IMR-90 (cell line): ENCODE results near the gene POLRMT. TPM values are rescaled to one million over a fixed set of nuclear protein-coding genes. Genes with fewer than 3 reads are reported as not detected.

Source experiments
- ATAC-seq: fragments of 200-7000 bp; cut with Tn5 transposase; 2 replicates; pipeline ENCODE4 v1.9.1; 2020; ENCODE audit warnings: low read depth, mild to moderate bottlenecking, moderate library complexity
- BruUV-seq: library from RNA; stranded (reverse); fragments of 400-500 nt; replicated peaks from 2 replicates; lab custom pipeline; 2021; lab: Mats Ljungman, UMichigan
- CTCF ChIA-PET: fragments of 300-600 bp; formaldehyde crosslinking; extraction: SDS; loops from one replicate; lab custom pipeline; 2021; ENCODE audit warnings: antibody characterized with exemption; lab: Yijun Ruan, JAX
- POLR2A ChIA-PET: fragments of 300-600 bp; sonication (Branson Sonifier 250); formaldehyde crosslinking; loops from one replicate; lab custom pipeline; 2022; ENCODE audit warnings: antibody characterized with exemption; ENCODE audit not compliant: unreplicated experiment; lab: Charles Lee
- DNase-seq: peaks from one replicate; pipeline ENCODE4 v3.0.0; 2013
- H2AFZ ChIP-seq: replicated peaks from 2 replicates; pipeline ENCODE3; 2013; ENCODE audit warnings: low read length, mild to moderate bottlenecking; ENCODE audit not compliant: poor library complexity
- H2AK5ac ChIP-seq: 2 replicates; pipeline ENCODE4 v1.6.1; 2013; ENCODE audit warnings: low read depth, low read length, inconsistent platforms
- H2AK9ac ChIP-seq: replicated peaks from 2 replicates; pipeline ENCODE3; 2013; ENCODE audit warnings: mild to moderate bottlenecking, low read depth, low read length, moderate library complexity; ENCODE audit not compliant: poor library complexity
- H2BK120ac ChIP-seq: 2 replicates; pipeline ENCODE4 v1.6.1; 2013; ENCODE audit warnings: low read depth, low read length, inconsistent platforms
- H2BK15ac ChIP-seq: 3 replicates; pipeline ENCODE4 v1.6.1; 2013; ENCODE audit warnings: low read depth, low read length, inconsistent platforms
- H2BK20ac ChIP-seq: 2 replicates; pipeline ENCODE4 v1.6.1; 2013; ENCODE audit warnings: low read depth, mild to moderate bottlenecking, inconsistent platforms, low read length, moderate library complexity
- H2BK5ac ChIP-seq: 2 replicates; pipeline ENCODE4 v1.6.1; 2013; ENCODE audit warnings: mild to moderate bottlenecking, low read depth, low read length, inconsistent platforms; ENCODE audit not compliant: poor library complexity, severe bottlenecking
- H3K14ac ChIP-seq: replicated peaks from 2 replicates; pipeline ENCODE4 v1.6.1; 2013; ENCODE audit warnings: low read depth, low read length, inconsistent platforms
- H3K18ac ChIP-seq: 2 replicates; pipeline ENCODE4 v1.6.1; 2013; ENCODE audit warnings: low read depth, low read length, control low read depth
- H3K23ac ChIP-seq: 2 replicates; pipeline ENCODE4 v1.6.1; 2013; ENCODE audit warnings: low read depth, low read length, inconsistent platforms
- H3K27ac ChIP-seq: 2 replicates; pipeline ENCODE4 v1.5.1; 2013; ENCODE audit warnings: mild to moderate bottlenecking, control low read depth, low read length; ENCODE audit not compliant: insufficient read depth
- H3K27me3 ChIP-seq: 2 replicates; pipeline ENCODE4 v1.6.1; 2013; ENCODE audit warnings: low read length; ENCODE audit not compliant: control insufficient read depth, insufficient read depth
- H3K36me3 ChIP-seq: 2 replicates; pipeline ENCODE4 v1.6.1; 2013; ENCODE audit warnings: low read length, mixed read lengths; ENCODE audit not compliant: control insufficient read depth, insufficient read depth
- H3K4ac ChIP-seq: 2 replicates; pipeline ENCODE4 v1.6.1; 2013; ENCODE audit warnings: low read depth, low read length, inconsistent platforms
- H3K4me1 ChIP-seq: 2 replicates; pipeline ENCODE4 v1.6.1; 2013; ENCODE audit warnings: low read length, mixed read lengths; ENCODE audit not compliant: control insufficient read depth, insufficient read depth
- H3K4me2 ChIP-seq: 2 replicates; pipeline ENCODE4 v1.6.1; 2013; ENCODE audit warnings: low read depth, mild to moderate bottlenecking, control low read depth, low read length, moderate library complexity
- H3K4me3 ChIP-seq: 2 replicates; pipeline ENCODE4 v1.5.1; 2013; ENCODE audit warnings: low read depth, mild to moderate bottlenecking, control low read depth, low read length, moderate library complexity; ENCODE audit not compliant: insufficient read depth
- H3K56ac ChIP-seq: 2 replicates; pipeline ENCODE4 v1.6.1; 2013; ENCODE audit warnings: low read length, inconsistent platforms; ENCODE audit not compliant: insufficient read depth; ENCODE audit errors: extremely low read depth
- H3K79me1 ChIP-seq, 2 experiments: 2 replicates each; pipeline ENCODE4 v1.6.1; 2013; ENCODE audit warnings: low read length in 2 of 2, inconsistent platforms in 1 of 2, low read depth in 1 of 2
- H3K9ac ChIP-seq: 2 replicates; pipeline ENCODE4 v1.6.1; 2013; ENCODE audit warnings: low read depth, low read length, control low read depth
- H3K9me1 ChIP-seq: 2 replicates; pipeline ENCODE4 v1.6.1; 2013; ENCODE audit warnings: low read length, inconsistent platforms; ENCODE audit not compliant: insufficient read depth
- H3K9me3 ChIP-seq: 2 replicates; pipeline ENCODE4 v1.6.1; 2013; ENCODE audit warnings: low read length; ENCODE audit not compliant: control insufficient read depth, insufficient read depth
- H4K20me1 ChIP-seq: 2 replicates; pipeline ENCODE4 v1.6.1; 2013; ENCODE audit warnings: low read length, inconsistent platforms; ENCODE audit not compliant: insufficient read depth
- H4K5ac ChIP-seq: 2 replicates; pipeline ENCODE4 v1.6.1; 2013; ENCODE audit warnings: mild to moderate bottlenecking, low read depth, low read length, control low read depth
- H4K8ac ChIP-seq, 2 experiments: 2 replicates each; pipeline ENCODE4 v1.6.1; 2013; ENCODE audit warnings: low read depth in 2 of 2, low read length in 2 of 2, control low read depth in 1 of 2, inconsistent platforms in 1 of 2
- H4K91ac ChIP-seq: 2 replicates; pipeline ENCODE4 v1.6.1; 2013; ENCODE audit warnings: low read depth, low read length, inconsistent platforms; ENCODE audit not compliant: insufficient read depth
- BHLHE40 ChIP-seq: fragments of 150-350 bp; IDR thresholded peaks from 2 replicates; pipeline ENCODE4 v1.6.1; 2016; ENCODE audit warnings: mild to moderate bottlenecking, low read depth, low read length
- POLR2A ChIP-seq: IDR thresholded peaks from 2 replicates; pipeline ENCODE4 v1.6.1; 2012; ENCODE audit warnings: mild to moderate bottlenecking, low read depth, low read length
- RAD21 ChIP-seq: IDR thresholded peaks from 2 replicates; pipeline ENCODE4 v1.6.1; 2012; ENCODE audit warnings: low read length, improper control_type of control experiment
- WGBS, 2 experiments: methylation state at CpG; one replicate each; pipeline versions ENCODE4 v1.1.5 to v1.1.7; 2013; ENCODE audit warnings: missing lambda C conversion rate in 2 of 2; ENCODE audit not compliant: insufficient read length in 1 of 2; ENCODE audit errors: extremely low coverage in 2 of 2; 5-methylcytosine and 5-hydroxymethylcytosine counted together
- dilution Hi-C: fragments of 300-500 bp; cut with HindIII; formaldehyde crosslinking; loops from one replicate; pipeline ENCODE4 v1.14.3; 2018; ENCODE audit warnings: low sequenced_read_pairs; ENCODE audit not compliant: unreplicated experiment
- in situ Hi-C: fragments of 300-500 bp; cut with MboI; formaldehyde crosslinking; loops from 3 replicates; pipeline ENCODE4 v1.14.3; 2019; ENCODE audit warnings: low sequenced_read_pairs, inconsistent platforms, mixed read lengths
- intact Hi-C: fragments of 100-400 bp; cut with micrococcal nuclease; formaldehyde crosslinking; loops from 2 replicates; pipeline ENCODE4 v1.10.0; 2022
- polyA plus RNA-seq, 3 experiments: library from polyadenylated mRNA; depleted of rRNA; stranded (reverse); fragments of >200 nt; gene quantifications; 2 replicates each; pipeline ENCODE4 v1.2.3, GENCODE V29; 2012; ENCODE audit warnings: low replicate concordance in 1 of 3
- total RNA-seq: library from RNA; depleted of rRNA; stranded (reverse); fragments of >200 nt; gene quantifications from 2 replicates; pipeline ENCODE4 v1.2.3, GENCODE V29; 2012
- TF ChIP-seq, protein P1 (sequence below): conservative IDR thresholded peaks from 2 replicates; pipeline ENCODE4 v1.5.1; 2012; ENCODE audit warnings: mild to moderate bottlenecking, low read depth, low read length, improper control_type of control experiment

POLRMT gene
- total and polyA plus RNA-seq, 2 of the 4 experiments (the other 2 are of a cell fraction): 9.9 to 29.6 TPM

- TF ChIP-seq POLR2A (no peak), RAD21 (no peak)
Measured at GRCh38 chr19:658916-659839, 25.8 kb upstream of the POLRMT start (continued).

DNA sequence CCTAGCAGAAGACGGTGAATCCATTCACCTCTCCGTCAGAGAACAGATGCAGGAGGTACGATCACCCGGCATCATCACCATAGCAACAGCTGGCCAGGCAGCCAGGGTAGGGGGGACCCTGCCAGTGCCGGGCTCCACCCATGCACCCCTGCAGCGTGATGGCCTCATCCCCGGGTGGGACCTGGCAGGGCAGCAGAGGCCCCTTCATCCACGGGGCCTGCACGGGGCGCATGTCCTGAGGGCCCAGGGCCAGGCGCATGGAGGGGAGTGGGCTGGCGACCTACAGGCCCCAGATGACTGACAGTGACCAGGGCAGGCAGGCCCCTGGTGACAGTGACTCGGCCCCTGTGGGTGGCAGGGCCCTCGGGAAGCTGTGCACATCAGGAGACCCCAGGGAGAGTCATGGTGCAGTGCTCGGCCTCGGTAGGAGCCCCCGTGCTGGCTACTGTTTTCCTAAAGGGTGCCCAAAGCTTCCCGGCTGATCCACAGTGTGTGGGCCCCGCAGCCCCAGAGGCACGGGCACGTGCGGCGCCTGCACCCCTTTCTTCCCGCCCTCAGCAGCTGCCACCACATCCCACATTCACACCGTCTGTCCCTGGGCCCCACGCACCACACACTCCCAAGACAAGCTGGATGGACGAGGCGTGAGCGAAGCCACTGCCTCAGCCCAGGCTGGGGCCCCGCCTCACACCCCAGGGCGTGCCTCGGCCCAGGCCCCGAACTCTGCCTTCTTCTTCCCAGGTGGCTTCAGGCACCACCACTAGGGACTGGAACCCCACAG, 24.9 kb upstream of the POLRMT start:
- peaks cover 0 to 56% of the 10 kb centered on the region in 2 experiments; a peak in 2 of 4 replicates for H3K79me1 ChIP-seq
- in situ Hi-C loops: no loop called here
- ChIA-PET POLR2A (no interaction called here), CTCF (no interaction called here)
- H2BK120ac ChIP-seq: no peak overlapping the region
- DNase-seq (no peak), ATAC-seq (no peak)
- H4K8ac ChIP-seq: no peak overlapping the region
- no peak overlapping the region for H3K9ac ChIP-seq
- no peak overlapping the region for H3K4ac ChIP-seq
- intact Hi-C loops: no loop called here
- no peak overlapping the region for H3K56ac ChIP-seq
- H2AFZ ChIP-seq: no peak overlapping the region
- no peaks in the 10 kb centered on the region for H3K27me3 ChIP-seq
- H2BK15ac ChIP-seq: no peak overlapping the region
- no peak overlapping the region for H3K27ac ChIP-seq
- no peak overlapping the region for H4K91ac ChIP-seq
- H2BK20ac ChIP-seq: no peak overlapping the region
- dilution Hi-C loops: no loop called here
- H3K23ac ChIP-seq: no peak overlapping the region
- peaks cover 89% of the 10 kb centered on the region for H4K20me1 ChIP-seq
- no peak overlapping the region for H2AK9ac ChIP-seq
- TF ChIP-seq POLR2A (no peak), BHLHE40 (no peak)
- TF ChIP-seq, protein P1, sequence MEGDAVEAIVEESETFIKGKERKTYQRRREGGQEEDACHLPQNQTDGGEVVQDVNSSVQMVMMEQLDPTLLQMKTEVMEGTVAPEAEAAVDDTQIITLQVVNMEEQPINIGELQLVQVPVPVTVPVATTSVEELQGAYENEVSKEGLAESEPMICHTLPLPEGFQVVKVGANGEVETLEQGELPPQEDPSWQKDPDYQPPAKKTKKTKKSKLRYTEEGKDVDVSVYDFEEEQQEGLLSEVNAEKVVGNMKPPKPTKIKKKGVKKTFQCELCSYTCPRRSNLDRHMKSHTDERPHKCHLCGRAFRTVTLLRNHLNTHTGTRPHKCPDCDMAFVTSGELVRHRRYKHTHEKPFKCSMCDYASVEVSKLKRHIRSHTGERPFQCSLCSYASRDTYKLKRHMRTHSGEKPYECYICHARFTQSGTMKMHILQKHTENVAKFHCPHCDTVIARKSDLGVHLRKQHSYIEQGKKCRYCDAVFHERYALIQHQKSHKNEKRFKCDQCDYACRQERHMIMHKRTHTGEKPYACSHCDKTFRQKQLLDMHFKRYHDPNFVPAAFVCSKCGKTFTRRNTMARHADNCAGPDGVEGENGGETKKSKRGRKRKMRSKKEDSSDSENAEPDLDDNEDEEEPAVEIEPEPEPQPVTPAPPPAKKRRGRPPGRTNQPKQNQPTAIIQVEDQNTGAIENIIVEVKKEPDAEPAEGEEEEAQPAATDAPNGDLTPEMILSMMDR: no peak
- peaks cover 16% of the 10 kb centered on the region for H3K36me3 ChIP-seq
- H3K4me3 ChIP-seq: no peak overlapping the region
- H3K9me1 ChIP-seq: no peaks in the 10 kb centered on the region
- no peak overlapping the region for H4K5ac ChIP-seq
- H3K4me2 ChIP-seq: no peak overlapping the region
- no peak overlapping the region for H3K18ac ChIP-seq
- no TSS peak for BruUV-seq
- no peak overlapping the region for H2BK5ac ChIP-seq
- H2AK5ac ChIP-seq: no peak overlapping the region
- WGBS, 2 experiments: 83% methylated on average over 11 of the region's 33 CpGs; no CpG with 5 or more reads in 1 of the 2 experiments
- H3K14ac ChIP-seq: no peak overlapping the region
- no peaks in the 10 kb centered on the region for H3K9me3 ChIP-seq
- H3K4me1 ChIP-seq: peaks cover 9% of the 10 kb centered on the region
